Measurements from ENCODE around the gene JCHAIN. TPM values are rescaled to one million over a fixed set of nuclear protein-coding genes. Genes with fewer than 3 reads are reported as not detected.

JCHAIN gene
- total and polyA plus RNA-seq, 2 of the 4 experiments (the other 2 are of a cell fraction), result 0.72 to 0.86 TPM

GRCh38 chr4:70704215-70704930, 38.1 kb upstream of the JCHAIN start:
- H3K56ac ChIP-seq (ENCODE audit: extremely low read depth, insufficient read depth, low read length), result peak overlapping the region; percentile 96
- peak overlapping the region; percentile 91 for H3K14ac ChIP-seq (replicated peaks; ENCODE audit: low read depth, low read length)
- peak overlapping the region; percentile 89 for H4K5ac ChIP-seq (ENCODE audit: low read depth, low read length)
- peak overlapping the region; percentile 90 for H3K18ac ChIP-seq (ENCODE audit: low read depth, low read length)
- peak overlapping the region; percentile 79 for H3K9ac ChIP-seq (ENCODE audit: low read depth, low read length)
- 2% methylated on average over 11 of the region's 58 CpGs; no CpG with 5 or more reads in 1 of the 2 experiments for WGBS, 2 experiments (ENCODE audit: extremely low coverage in 2 of 2, insufficient read length in 1 of 2)
- peak overlapping the region; percentile 90 for H3K4ac ChIP-seq (ENCODE audit: low read depth, low read length)
- peak overlapping the region; percentile 95 for H3K4me2 ChIP-seq (ENCODE audit: low read depth, low read length)
- intact Hi-C loops (cut with micrococcal nuclease), result no loop called here
- peaks cover 4% of the 10 kb centered on the region; the same call in 1 of the 2 replicates for H3K4me1 ChIP-seq (ENCODE audit: control insufficient read depth, insufficient read depth, low read length)
- H4K20me1 ChIP-seq (ENCODE audit: insufficient read depth, low read length), result no peaks in the 10 kb centered on the region
- in situ Hi-C loops (cut with MboI; ENCODE audit: low sequenced_read_pairs), result no loop called here
- no peaks in the 10 kb centered on the region for H3K27me3 ChIP-seq (ENCODE audit: control insufficient read depth, insufficient read depth, low read length)
- peaks cover under 1% of the 10 kb centered on the region; the same call in 1 of the 2 replicates for H3K9me1 ChIP-seq (ENCODE audit: insufficient read depth, low read length)
- peak overlapping the region; percentile 71 for H2BK20ac ChIP-seq (ENCODE audit: low read depth, low read length)
- DNase-seq (peak; percentile 67), ATAC-seq (ENCODE audit: low read depth) (peak; percentile 75)
- POLR2A ChIA-PET (ENCODE audit: unreplicated experiment), result interaction anchor here (1.0 kb wide), 1 partner anchor 15 kb away, joined by 4 read pairs; no protein-coding TSS in a partner anchor
- peak overlapping the region; percentile 67 for H3K4me3 ChIP-seq (ENCODE audit: insufficient read depth, low read depth, low read length)
- dilution Hi-C loops (cut with HindIII; ENCODE audit: low sequenced_read_pairs, unreplicated experiment), result no loop called here
- H3K79me1 ChIP-seq (ENCODE audit: low read depth in 1 of 2, low read length in 2 of 2), result peaks cover 12 to 37% of the 10 kb centered on the region in 2 experiments
- CTCF ChIA-PET, result interaction anchor here (1.0 to 1.4 kb wide), 3 partner anchors 14 to 52 kb away, joined by 4 to 6 read pairs (median 6); no protein-coding TSS in a partner anchor
- TF ChIP-seq CHD1 (IDR thresholded peaks at IDR 0.05; ENCODE audit: low read depth, low read length), result no peak
- TF ChIP-seq, protein P1, sequence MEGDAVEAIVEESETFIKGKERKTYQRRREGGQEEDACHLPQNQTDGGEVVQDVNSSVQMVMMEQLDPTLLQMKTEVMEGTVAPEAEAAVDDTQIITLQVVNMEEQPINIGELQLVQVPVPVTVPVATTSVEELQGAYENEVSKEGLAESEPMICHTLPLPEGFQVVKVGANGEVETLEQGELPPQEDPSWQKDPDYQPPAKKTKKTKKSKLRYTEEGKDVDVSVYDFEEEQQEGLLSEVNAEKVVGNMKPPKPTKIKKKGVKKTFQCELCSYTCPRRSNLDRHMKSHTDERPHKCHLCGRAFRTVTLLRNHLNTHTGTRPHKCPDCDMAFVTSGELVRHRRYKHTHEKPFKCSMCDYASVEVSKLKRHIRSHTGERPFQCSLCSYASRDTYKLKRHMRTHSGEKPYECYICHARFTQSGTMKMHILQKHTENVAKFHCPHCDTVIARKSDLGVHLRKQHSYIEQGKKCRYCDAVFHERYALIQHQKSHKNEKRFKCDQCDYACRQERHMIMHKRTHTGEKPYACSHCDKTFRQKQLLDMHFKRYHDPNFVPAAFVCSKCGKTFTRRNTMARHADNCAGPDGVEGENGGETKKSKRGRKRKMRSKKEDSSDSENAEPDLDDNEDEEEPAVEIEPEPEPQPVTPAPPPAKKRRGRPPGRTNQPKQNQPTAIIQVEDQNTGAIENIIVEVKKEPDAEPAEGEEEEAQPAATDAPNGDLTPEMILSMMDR (conservative IDR thresholded peaks at IDR 0.05; ENCODE audit: low read depth, low read length), result peak; percentile 42
- TF ChIP-seq, protein P2, sequence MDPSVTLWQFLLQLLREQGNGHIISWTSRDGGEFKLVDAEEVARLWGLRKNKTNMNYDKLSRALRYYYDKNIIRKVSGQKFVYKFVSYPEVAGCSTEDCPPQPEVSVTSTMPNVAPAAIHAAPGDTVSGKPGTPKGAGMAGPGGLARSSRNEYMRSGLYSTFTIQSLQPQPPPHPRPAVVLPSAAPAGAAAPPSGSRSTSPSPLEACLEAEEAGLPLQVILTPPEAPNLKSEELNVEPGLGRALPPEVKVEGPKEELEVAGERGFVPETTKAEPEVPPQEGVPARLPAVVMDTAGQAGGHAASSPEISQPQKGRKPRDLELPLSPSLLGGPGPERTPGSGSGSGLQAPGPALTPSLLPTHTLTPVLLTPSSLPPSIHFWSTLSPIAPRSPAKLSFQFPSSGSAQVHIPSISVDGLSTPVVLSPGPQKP (IDR thresholded peaks at IDR 0.05; ENCODE audit: borderline replicate concordance, low read depth, low read length), result no peak
- TF ChIP-seq MAFK (IDR thresholded peaks at IDR 0.05; ENCODE audit: low read depth, low read length), result no peak
- TF ChIP-seq, protein P3, sequence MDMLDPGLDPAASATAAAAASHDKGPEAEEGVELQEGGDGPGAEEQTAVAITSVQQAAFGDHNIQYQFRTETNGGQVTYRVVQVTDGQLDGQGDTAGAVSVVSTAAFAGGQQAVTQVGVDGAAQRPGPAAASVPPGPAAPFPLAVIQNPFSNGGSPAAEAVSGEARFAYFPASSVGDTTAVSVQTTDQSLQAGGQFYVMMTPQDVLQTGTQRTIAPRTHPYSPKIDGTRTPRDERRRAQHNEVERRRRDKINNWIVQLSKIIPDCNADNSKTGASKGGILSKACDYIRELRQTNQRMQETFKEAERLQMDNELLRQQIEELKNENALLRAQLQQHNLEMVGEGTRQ (IDR thresholded peaks at IDR 0.05; ENCODE audit: low read depth, low read length), result no peak
- TF ChIP-seq MAZ (IDR thresholded peaks at IDR 0.05; ENCODE audit: borderline replicate concordance, low read depth, low read length), result peak; percentile 98
- TF ChIP-seq RFX5 (IDR thresholded peaks at IDR 0.05; ENCODE audit: low read depth, low read length), result no peak
- peak overlapping the region; percentile 84 for H2AK5ac ChIP-seq (ENCODE audit: low read depth, low read length)
- peak overlapping the region; percentile 97 for H2AFZ ChIP-seq (replicated peaks; ENCODE audit: low read length, poor library complexity)
- peak overlapping the region; percentile 98 for H2AK9ac ChIP-seq (replicated peaks; ENCODE audit: low read depth, low read length, poor library complexity)
- H2BK15ac ChIP-seq (ENCODE audit: low read depth, low read length), result peak overlapping the region; percentile 77; the same call in 2 of the 3 replicates
- H3K27ac ChIP-seq (ENCODE audit: insufficient read depth, low read length), result peak overlapping the region; percentile 93
- BruUV-seq (replicated peaks), result TSS peak; percentile 85
- no peaks in the 10 kb centered on the region for H3K36me3 ChIP-seq (ENCODE audit: control insufficient read depth, insufficient read depth, low read length)
- no peaks in the 10 kb centered on the region for H3K9me3 ChIP-seq (ENCODE audit: control insufficient read depth, insufficient read depth, low read length)
- peak overlapping the region; percentile 66 to 86 for H4K8ac ChIP-seq (ENCODE audit: low read depth in 2 of 2, low read length in 2 of 2)
- H2BK5ac ChIP-seq (ENCODE audit: low read depth, low read length, poor library complexity, severe bottlenecking), result peak overlapping the region; percentile 97
- H3K23ac ChIP-seq (ENCODE audit: low read depth, low read length), result peak overlapping the region; percentile 98
- H2BK120ac ChIP-seq (ENCODE audit: low read depth, low read length), result peak overlapping the region; percentile 89
- peak overlapping the region; percentile 81 for H4K91ac ChIP-seq (ENCODE audit: insufficient read depth, low read depth, low read length)

Measured in IMR-90 (cell line).